Endodermal cell (in vitro differentiated cells): Measurements from ENCODE around the gene CEPT1. TPM values are rescaled to one million over a fixed set of nuclear protein-coding genes. Genes with fewer than 3 reads are reported as not detected.

Experiments
- DNase-seq: peaks from one replicate; pipeline ENCODE4 v3.0.0-alpha.2; 2017
- H3K27ac ChIP-seq: 2 replicates; pipeline ENCODE4 v1.5.1; 2013; ENCODE audit warnings: mild to moderate bottlenecking, low read depth, low read length, moderate library complexity
- H3K27me3 ChIP-seq: 2 replicates; pipeline ENCODE4 v1.6.1; 2013; ENCODE audit warnings: mild to moderate bottlenecking, low read length, moderate library complexity; ENCODE audit not compliant: insufficient read depth, control insufficient read depth, poor library complexity, severe bottlenecking
- H3K36me3 ChIP-seq: 2 replicates; pipeline ENCODE4 v1.7.0; 2013; ENCODE audit warnings: mild to moderate bottlenecking, low read length, moderate library complexity; ENCODE audit not compliant: control insufficient read depth, insufficient read depth
- H3K4me1 ChIP-seq: one replicate; pipeline ENCODE4 v1.7.0; 2013; ENCODE audit warnings: low read length; ENCODE audit not compliant: control insufficient read depth, insufficient read depth
- H3K4me3 ChIP-seq: 2 replicates; pipeline ENCODE4 v1.5.1; 2013; ENCODE audit warnings: mild to moderate bottlenecking, low read length, moderate library complexity
- H3K9ac ChIP-seq: 2 replicates; pipeline ENCODE4 v1.6.1; 2013; ENCODE audit warnings: mild to moderate bottlenecking, low read length, moderate library complexity; ENCODE audit not compliant: poor library complexity, severe bottlenecking; ENCODE audit errors: extremely low read depth
- H3K9me3 ChIP-seq: 2 replicates; pipeline ENCODE4 v1.6.1; 2013; ENCODE audit warnings: mild to moderate bottlenecking, low read length, moderate library complexity; ENCODE audit not compliant: control insufficient read depth
- H3K27ac Mint-ChIP-seq: 2 replicates; pipeline ENCODE4 v1.8.0; 2020; ENCODE audit warnings: mixed read lengths
- H3K27me3 Mint-ChIP-seq: 2 replicates; pipeline ENCODE4 v1.8.0; 2021; ENCODE audit warnings: mild to moderate bottlenecking, mixed read lengths; ENCODE audit not compliant: insufficient read depth
- H3K36me3 Mint-ChIP-seq: 2 replicates; pipeline ENCODE4 v1.8.0; 2020; ENCODE audit warnings: low read depth, mixed read lengths
- H3K4me1 Mint-ChIP-seq: 2 replicates; pipeline ENCODE4 v1.8.0; 2020; ENCODE audit warnings: mixed read lengths
- H3K4me3 Mint-ChIP-seq: 2 replicates; pipeline ENCODE4 v1.8.0; 2020; ENCODE audit warnings: mild to moderate bottlenecking, moderate library complexity, mixed read lengths
- H3K9me3 Mint-ChIP-seq: 2 replicates; pipeline ENCODE4 v1.8.0; 2020; ENCODE audit warnings: mild to moderate bottlenecking, mixed read lengths
- CTCF ChIP-seq: fragments of 200-600 bp; sonication (generic); conservative IDR thresholded peaks from 2 replicates; pipeline ENCODE4 v1.5.0; 2021; ENCODE audit warnings: antibody characterized with exemption, mild to moderate bottlenecking
- WGBS, 2 experiments: methylation state at CpG; one replicate each; pipeline versions ENCODE4 v1.1.5 to v1.1.7; 2013; ENCODE audit warnings: missing lambda C conversion rate in 2 of 2, mixed read lengths in 1 of 2; ENCODE audit not compliant: insufficient coverage in 1 of 2, insufficient read length in 1 of 2; 5-methylcytosine and 5-hydroxymethylcytosine counted together
- total RNA-seq, 2 donors: library from RNA; stranded (reverse); fragmentation: NEBNext Ultra II Directional in 1 of 2; extraction: Animal tissue kit (Norgen Biotek cat#: 25700) in 1 of 2; gene quantifications; 2 replicates in 1 of 2; 3 replicates in 1 of 2; pipeline ENCODE4 v1.2.1, GENCODE V29; 2021

CEPT1 gene
- total RNA-seq, 2 donors from 2014 or later, result 28.0 to 33.3 TPM

GRCh38 chr1:111219557-111220286 is 79.7 kb downstream of the CEPT1 start:
- peak overlapping the region; percentile 78 for H3K27ac ChIP-seq

GRCh38 chr1:111220302-111220890 is 80.4 kb downstream of the CEPT1 start:
- H3K4me3 Mint-ChIP-seq, result no peak overlapping the region
- no peaks in the 10 kb centered on the region for H3K36me3 ChIP-seq
- no peaks in the 10 kb centered on the region for H3K9me3 Mint-ChIP-seq
- H3K27ac Mint-ChIP-seq, result peak overlapping the region; percentile 86
- H3K27ac ChIP-seq, result peak overlapping the region; percentile 78
- no peak for TF ChIP-seq CTCF
- 87 to 90% methylated on average over 5 to 6 of the region's 6 CpGs for WGBS, 2 experiments
- peaks cover 9% of the 10 kb centered on the region for H3K4me1 ChIP-seq
- no peaks in the 10 kb centered on the region for H3K9me3 ChIP-seq
- peaks cover 57% of the 10 kb centered on the region for H3K4me1 Mint-ChIP-seq
- no peak overlapping the region for H3K4me3 ChIP-seq
- no peaks in the 10 kb centered on the region for H3K36me3 Mint-ChIP-seq
- H3K27me3 ChIP-seq, result no peaks in the 10 kb centered on the region
- no peak for DNase-seq
- H3K9ac ChIP-seq, result no peak overlapping the region
- H3K27me3 Mint-ChIP-seq, result no peaks in the 10 kb centered on the region

More at GRCh38 chr1:111219557-111220286, 79.7 kb downstream of the CEPT1 start:
- Histone ChIP-seq H3K4me1 (peaks cover 9% of the 10 kb centered on the region), H3K9me3 (no peaks in the 10 kb centered on the region), H3K9ac (no peak overlapping the region), H3K36me3 (no peaks in the 10 kb centered on the region), H3K27me3 (no peaks in the 10 kb centered on the region), H3K4me3 (no peak overlapping the region)
- Mint-ChIP-seq H3K36me3 (no peaks in the 10 kb centered on the region), H3K27ac (peak overlapping the region; percentile 86), H3K4me1 (peaks cover 61% of the 10 kb centered on the region), H3K9me3 (no peaks in the 10 kb centered on the region), H3K4me3 (no peak overlapping the region), H3K27me3 (no peaks in the 10 kb centered on the region)
- no peak for TF ChIP-seq CTCF
- 47 to 50% methylated on average over 2 to 5 of the region's 5 CpGs for WGBS, 2 experiments
- peak; percentile 78 for DNase-seq

GRCh38 chr1:111221276-111221632 is 81.2 kb downstream of the CEPT1 start:
- Mint-ChIP-seq H3K4me3 (no peak overlapping the region), H3K9me3 (no peaks in the 10 kb centered on the region), H3K27me3 (no peaks in the 10 kb centered on the region), H3K27ac (peak overlapping the region; percentile 7), H3K4me1 (peaks cover 52% of the 10 kb centered on the region), H3K36me3 (no peaks in the 10 kb centered on the region)
- Histone ChIP-seq H3K9me3 (no peaks in the 10 kb centered on the region), H3K9ac (no peak overlapping the region), H3K36me3 (no peaks in the 10 kb centered on the region), H3K27me3 (no peaks in the 10 kb centered on the region), H3K4me1 (peaks cover 9% of the 10 kb centered on the region), H3K27ac (no peak overlapping the region), H3K4me3 (no peak overlapping the region)
- no peak for DNase-seq
- 89% methylated on average over 2 of the region's 2 CpGs; no CpG with 5 or more reads in 1 of the 2 experiments for WGBS, 2 experiments
- no peak for TF ChIP-seq CTCF
